ENCODE measurements around the gene IGF2.

- no peak for TF ChIP-seq POLR2AphosphoS5 (IDR thresholded peaks at IDR 0.05; ENCODE audit: insufficient read depth, low read depth, low read length)
- no peak for TF ChIP-seq POLR2A (IDR thresholded peaks at IDR 0.05; ENCODE audit: low read depth, low read length)
- TF ChIP-seq CTCF (IDR thresholded peaks at IDR 0.05; ENCODE audit: extremely low read depth in 1 of 2, insufficient read depth in 1 of 2, low read depth in 1 of 2, low read length in 2 of 2): no peak
Measured at GRCh38 chr11:2159536-2160413, 20.6 kb upstream of the IGF2 start.
